GM12878 (cell line): ENCODE data around the gene LEKR1.

Source experiments
- FOXK2 ChIP-seq: fragments of 450-650 bp; IDR thresholded peaks from 2 replicates; pipeline ENCODE4 v1.6.1; 2017; ENCODE audit warnings: mild to moderate bottlenecking, moderate library complexity
- POLR2AphosphoS5 ChIP-seq: IDR thresholded peaks from 2 replicates; pipeline ENCODE4 v1.6.1; 2011; ENCODE audit warnings: mild to moderate bottlenecking, low read length, inconsistent platforms
- TF ChIP-seq, protein P1 (sequence below), 3 experiments: IDR thresholded peaks in 2 of 3; conservative IDR thresholded peaks in 1 of 3; 2 replicates each; pipeline ENCODE4 v1.5.1; 2011; ENCODE audit warnings: low read depth in 3 of 3, low read length in 3 of 3, mild to moderate bottlenecking in 3 of 3, control low read depth in 2 of 3, moderate library complexity in 2 of 3, inconsistent platforms in 1 of 3, mixed read lengths in 1 of 3; ENCODE audit not compliant: control insufficient read depth in 2 of 3, insufficient read depth in 1 of 3; ENCODE audit errors: extremely low read depth in 1 of 3

DNA sequence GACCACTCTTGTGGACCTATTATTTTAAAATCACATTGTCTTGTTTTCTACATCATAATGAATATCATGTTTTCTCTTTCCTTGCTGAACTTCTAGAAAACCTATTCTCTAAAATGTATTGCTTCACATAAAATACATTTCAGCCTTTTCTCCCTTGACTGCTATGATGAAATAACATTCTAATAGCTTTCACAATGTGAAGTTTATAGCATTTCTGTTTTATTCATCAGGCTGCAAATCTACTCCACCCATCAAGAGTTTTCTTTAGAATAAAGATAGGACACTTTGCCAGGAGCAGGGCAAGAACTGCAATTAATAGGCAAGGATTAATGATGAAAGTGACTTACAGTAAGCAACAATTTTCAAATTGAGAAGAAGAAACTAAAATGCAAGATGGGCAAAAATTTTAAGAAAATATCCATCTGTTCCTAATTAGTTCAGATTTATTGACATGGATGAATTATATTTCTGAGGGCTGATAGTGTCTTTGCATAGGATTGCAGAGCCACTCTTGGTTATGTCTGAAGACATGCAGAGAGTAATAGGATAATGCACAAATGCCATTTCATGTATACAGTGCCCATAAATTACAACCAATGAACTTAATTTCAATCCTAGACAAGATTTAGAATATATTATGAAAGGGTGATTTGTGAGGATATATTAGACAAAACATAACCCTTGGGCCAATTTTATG, 21.7 kb downstream of the LEKR1 start:
- TF ChIP-seq, protein P1, sequence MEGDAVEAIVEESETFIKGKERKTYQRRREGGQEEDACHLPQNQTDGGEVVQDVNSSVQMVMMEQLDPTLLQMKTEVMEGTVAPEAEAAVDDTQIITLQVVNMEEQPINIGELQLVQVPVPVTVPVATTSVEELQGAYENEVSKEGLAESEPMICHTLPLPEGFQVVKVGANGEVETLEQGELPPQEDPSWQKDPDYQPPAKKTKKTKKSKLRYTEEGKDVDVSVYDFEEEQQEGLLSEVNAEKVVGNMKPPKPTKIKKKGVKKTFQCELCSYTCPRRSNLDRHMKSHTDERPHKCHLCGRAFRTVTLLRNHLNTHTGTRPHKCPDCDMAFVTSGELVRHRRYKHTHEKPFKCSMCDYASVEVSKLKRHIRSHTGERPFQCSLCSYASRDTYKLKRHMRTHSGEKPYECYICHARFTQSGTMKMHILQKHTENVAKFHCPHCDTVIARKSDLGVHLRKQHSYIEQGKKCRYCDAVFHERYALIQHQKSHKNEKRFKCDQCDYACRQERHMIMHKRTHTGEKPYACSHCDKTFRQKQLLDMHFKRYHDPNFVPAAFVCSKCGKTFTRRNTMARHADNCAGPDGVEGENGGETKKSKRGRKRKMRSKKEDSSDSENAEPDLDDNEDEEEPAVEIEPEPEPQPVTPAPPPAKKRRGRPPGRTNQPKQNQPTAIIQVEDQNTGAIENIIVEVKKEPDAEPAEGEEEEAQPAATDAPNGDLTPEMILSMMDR (IDR thresholded peaks at IDR 0.05 in 2 of 3, conservative IDR thresholded peaks at IDR 0.05 in 1 of 3; ENCODE audit: control insufficient read depth in 2 of 3, extremely low read depth in 1 of 3, insufficient read depth in 1 of 3, low read depth in 3 of 3, low read length in 3 of 3): no peak
- TF ChIP-seq FOXK2 (no peak), POLR2AphosphoS5 (no peak)
